Calu3 (cell line): ENCODE results near the gene MED15. TPM values are rescaled to one million over a fixed set of nuclear protein-coding genes. Genes with fewer than 3 reads are reported as not detected.

Source experiments
- BruUV-seq: library from RNA; stranded (reverse); fragments of 400-500 nt; replicated peaks from 2 replicates; lab custom pipeline; 2021; lab: Mats Ljungman, UMichigan
- CTCF ChIA-PET: fragments of 300-600 bp; sonication (Branson Sonifier 250); formaldehyde crosslinking; loops from one replicate; lab custom pipeline; 2022; ENCODE audit warnings: antibody characterized with exemption; lab: Charles Lee
- DNase-seq: peaks from one replicate; pipeline ENCODE4 v3.0.0; 2022
- H3K27ac Mint-ChIP-seq: one replicate; pipeline ENCODE4 v1.8.0; 2022; ENCODE audit warnings: mixed read lengths; ENCODE audit not compliant: unreplicated experiment
- H3K27me3 Mint-ChIP-seq: one replicate; pipeline ENCODE4 v1.8.0; 2022; ENCODE audit warnings: mixed read lengths; ENCODE audit not compliant: unreplicated experiment
- H3K36me3 Mint-ChIP-seq: one replicate; pipeline ENCODE4 v1.8.0; 2022; ENCODE audit warnings: mild to moderate bottlenecking, moderate library complexity, mixed read lengths; ENCODE audit not compliant: insufficient read depth, unreplicated experiment
- H3K4me1 Mint-ChIP-seq: one replicate; pipeline ENCODE4 v1.8.0; 2022; ENCODE audit warnings: mild to moderate bottlenecking, low read depth, mixed read lengths; ENCODE audit not compliant: unreplicated experiment
- H3K4me3 Mint-ChIP-seq: one replicate; pipeline ENCODE4 v1.8.0; 2022; ENCODE audit warnings: mild to moderate bottlenecking, low read depth, moderate library complexity, mixed read lengths; ENCODE audit not compliant: unreplicated experiment
- H3K9me3 Mint-ChIP-seq: one replicate; pipeline ENCODE4 v1.8.0; 2022; ENCODE audit warnings: low read depth, mixed read lengths; ENCODE audit not compliant: unreplicated experiment
- intact Hi-C: fragments of 100-400 bp; cut with micrococcal nuclease; formaldehyde crosslinking; loops from one replicate; pipeline ENCODE4 v1.10.0; 2022; ENCODE audit not compliant: unreplicated experiment
- total RNA-seq: library from RNA; stranded (reverse); gene quantifications from 2 replicates; pipeline ENCODE4 v1.2.3, GENCODE V29; 2022
- TF ChIP-seq, protein P1 (sequence below): fragments of 200-600 bp; IDR thresholded peaks from one replicate; pipeline ENCODE4 v1.8.0; 2022; ENCODE audit warnings: antibody characterized with exemption; ENCODE audit not compliant: unreplicated experiment

Gene MED15
- total RNA-seq, 1 experiment from 2014 or later: 144 TPM

DNA sequence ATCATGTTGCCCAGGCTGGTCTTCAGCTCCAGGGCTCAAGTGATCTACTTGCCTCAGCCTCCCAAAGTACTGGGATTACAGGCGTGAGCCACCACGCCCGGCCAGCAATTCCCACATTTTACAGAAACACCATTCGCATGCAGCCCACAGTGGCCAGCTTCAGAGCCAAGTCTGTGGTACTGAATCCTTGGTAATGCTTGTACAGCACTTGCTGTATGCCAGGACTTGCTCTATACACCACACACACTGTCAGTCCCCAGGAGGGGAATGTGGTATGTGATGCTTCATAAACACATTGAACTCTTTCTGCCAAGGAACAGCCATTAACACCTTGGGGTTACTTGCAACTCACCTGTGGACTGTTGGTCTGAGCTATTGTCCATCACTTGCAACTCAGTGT is 119.4 kb downstream of the MED15 start:
- no peaks in the 10 kb centered on the region for H3K4me1 Mint-ChIP-seq
- no peak for DNase-seq
- BruUV-seq: no TSS peak
- H3K9me3 Mint-ChIP-seq: no peaks in the 10 kb centered on the region
- intact Hi-C loops: no loop called here
- H3K4me3 Mint-ChIP-seq: no peak overlapping the region
- H3K27me3 Mint-ChIP-seq: peaks cover 82% of the 10 kb centered on the region
- TF ChIP-seq, protein P1, sequence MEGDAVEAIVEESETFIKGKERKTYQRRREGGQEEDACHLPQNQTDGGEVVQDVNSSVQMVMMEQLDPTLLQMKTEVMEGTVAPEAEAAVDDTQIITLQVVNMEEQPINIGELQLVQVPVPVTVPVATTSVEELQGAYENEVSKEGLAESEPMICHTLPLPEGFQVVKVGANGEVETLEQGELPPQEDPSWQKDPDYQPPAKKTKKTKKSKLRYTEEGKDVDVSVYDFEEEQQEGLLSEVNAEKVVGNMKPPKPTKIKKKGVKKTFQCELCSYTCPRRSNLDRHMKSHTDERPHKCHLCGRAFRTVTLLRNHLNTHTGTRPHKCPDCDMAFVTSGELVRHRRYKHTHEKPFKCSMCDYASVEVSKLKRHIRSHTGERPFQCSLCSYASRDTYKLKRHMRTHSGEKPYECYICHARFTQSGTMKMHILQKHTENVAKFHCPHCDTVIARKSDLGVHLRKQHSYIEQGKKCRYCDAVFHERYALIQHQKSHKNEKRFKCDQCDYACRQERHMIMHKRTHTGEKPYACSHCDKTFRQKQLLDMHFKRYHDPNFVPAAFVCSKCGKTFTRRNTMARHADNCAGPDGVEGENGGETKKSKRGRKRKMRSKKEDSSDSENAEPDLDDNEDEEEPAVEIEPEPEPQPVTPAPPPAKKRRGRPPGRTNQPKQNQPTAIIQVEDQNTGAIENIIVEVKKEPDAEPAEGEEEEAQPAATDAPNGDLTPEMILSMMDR: no peak
- H3K27ac Mint-ChIP-seq: no peak overlapping the region
- no peaks in the 10 kb centered on the region for H3K36me3 Mint-ChIP-seq
- CTCF ChIA-PET: no interaction called here

DNA sequence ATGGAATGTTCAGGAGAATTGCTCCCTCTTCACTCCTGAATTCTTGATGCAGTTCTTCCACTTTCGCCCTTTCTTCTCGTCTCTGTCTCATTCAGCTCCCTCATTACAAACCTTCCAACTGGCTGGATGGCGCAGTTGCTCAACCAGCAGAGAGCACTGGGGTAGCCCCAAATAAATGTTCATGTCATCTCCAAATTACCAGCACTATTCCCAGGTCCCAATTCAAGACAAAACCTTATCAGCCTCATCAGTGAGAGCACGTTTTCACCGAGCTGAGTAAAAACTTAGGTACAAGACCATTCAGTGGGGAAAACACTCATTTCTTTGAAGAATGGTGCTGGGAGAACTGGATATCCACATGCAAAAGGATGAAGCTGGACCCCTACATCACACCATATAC is 120.0 kb downstream of the MED15 start:
- Mint-ChIP-seq H3K4me1 (no peaks in the 10 kb centered on the region), H3K4me3 (no peak overlapping the region), H3K27ac (no peak overlapping the region), H3K36me3 (no peaks in the 10 kb centered on the region), H3K27me3 (peaks cover 88% of the 10 kb centered on the region), H3K9me3 (no peaks in the 10 kb centered on the region)
- DNase-seq: no peak
- intact Hi-C loops: no loop called here
- TF ChIP-seq, protein P1: no peak
- CTCF ChIA-PET: interaction anchor here (0.6 kb wide), 1 partner anchor 269 kb away, joined by 3 read pairs; no protein-coding TSS in a partner anchor
- BruUV-seq: no TSS peak

DNA sequence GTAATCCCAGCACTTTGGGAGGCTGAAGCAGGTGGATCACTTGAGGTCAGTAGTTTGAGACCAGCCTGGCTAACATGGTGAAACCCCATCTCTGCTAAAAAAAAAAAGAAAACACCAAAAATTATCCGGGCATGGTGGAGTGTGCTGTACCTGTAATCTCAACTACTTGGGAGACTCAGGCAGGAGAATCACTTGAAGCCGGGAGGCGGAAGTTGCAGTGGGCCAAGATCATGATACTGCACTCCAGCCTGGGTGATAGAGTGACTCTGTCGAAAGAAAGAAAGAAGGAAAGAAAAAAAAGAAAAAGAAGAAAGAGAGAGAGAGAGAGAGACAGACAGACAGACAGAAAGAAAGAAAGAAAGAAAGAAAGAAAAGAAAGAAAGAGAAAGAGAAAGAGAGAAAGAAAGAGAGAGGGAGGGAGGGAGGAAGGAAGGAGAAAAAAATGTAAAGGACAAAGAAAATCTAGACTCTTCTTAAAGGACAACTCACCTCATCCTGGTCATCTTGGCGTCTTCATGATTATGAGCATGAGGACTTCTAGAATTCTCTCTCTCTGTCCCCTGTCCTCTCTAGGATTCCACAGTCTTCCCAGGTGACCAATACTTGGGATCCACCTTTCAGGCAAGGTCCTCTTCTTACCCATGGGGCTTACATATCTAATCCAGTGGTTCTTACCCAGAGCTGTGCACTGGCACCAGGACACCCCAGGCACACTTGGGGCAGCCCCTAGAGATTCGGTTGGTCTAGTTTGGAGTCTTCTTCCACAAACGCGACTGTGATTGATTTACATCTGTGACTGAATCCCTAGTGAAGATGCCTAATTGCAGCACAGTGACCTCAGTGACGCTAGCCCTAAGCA is 120.9 kb downstream of the MED15 start:
- no peaks in the 10 kb centered on the region for H3K9me3 Mint-ChIP-seq
- H3K4me3 Mint-ChIP-seq: no peak overlapping the region
- no TSS peak for BruUV-seq
- H3K27me3 Mint-ChIP-seq: peaks cover 97% of the 10 kb centered on the region
- intact Hi-C loops: no loop called here
- no peaks in the 10 kb centered on the region for H3K4me1 Mint-ChIP-seq
- TF ChIP-seq, protein P1: no peak
- H3K27ac Mint-ChIP-seq: no peak overlapping the region
- CTCF ChIA-PET: interaction anchor here (0.6 kb wide), 1 partner anchor 268 kb away, joined by 3 read pairs; no protein-coding TSS in a partner anchor
- DNase-seq: no peak
- no peaks in the 10 kb centered on the region for H3K36me3 Mint-ChIP-seq

GRCh38 chr22:20629401-20629800 is 122.0 kb downstream of the MED15 start:
- TF ChIP-seq, protein P1: no peak
- no peak overlapping the region for H3K4me3 Mint-ChIP-seq
- no peak overlapping the region for H3K27ac Mint-ChIP-seq
- CTCF ChIA-PET: interaction anchor here (0.5 to 0.8 kb wide), 2 partner anchors 10 to 74 kb away, joined by 3 to 4 read pairs; no protein-coding TSS in a partner anchor
- no TSS peak for BruUV-seq
- peaks cover 97% of the 10 kb centered on the region for H3K27me3 Mint-ChIP-seq
- DNase-seq: no peak
- H3K36me3 Mint-ChIP-seq: no peaks in the 10 kb centered on the region
- no peaks in the 10 kb centered on the region for H3K9me3 Mint-ChIP-seq
- intact Hi-C loops: no loop called here
- H3K4me1 Mint-ChIP-seq: no peaks in the 10 kb centered on the region
